D341Med (cell line): ENCODE data around the gene RANBP17.
"Not testable (repeated sequence)": the region's sequence is repeated elsewhere in the genome, so short reads cannot be mapped to it uniquely, and the experiment has no call there.

Experiments used
- DNase-seq: peaks from one replicate; pipeline ENCODE4 v3.0.0; 2012; ENCODE audit warnings: low spot score

Gene RANBP17

GRCh38 chr5:170861917-170862766, at the start of gene RANBP17:
TSS of gene RANBP17 (plus strand) at chr5:170862018.
- peak; percentile 82 for DNase-seq

GRCh38 chr5:170813231-170813630, 48.6 kb upstream of the RANBP17 start:
- no peak for DNase-seq

- no peak for DNase-seq
Measured at GRCh38 chr5:170817195-170817594, 44.6 kb upstream of the RANBP17 start.

- no peak for DNase-seq
Measured at GRCh38 chr5:170818232-170818631, 43.6 kb upstream of the RANBP17 start.

GRCh38 chr5:170819824-170820223, 42.0 kb upstream of the RANBP17 start:
- DNase-seq = no peak

- DNase-seq = no peak
Measured at GRCh38 chr5:170821257-170821800, 40.5 kb upstream of the RANBP17 start.

- no peak for DNase-seq
Measured at GRCh38 chr5:170826117-170826516, 35.7 kb upstream of the RANBP17 start.

- DNase-seq = no peak
Measured at GRCh38 chr5:170832241-170832640, 29.6 kb upstream of the RANBP17 start.

- not testable (repeated sequence) for DNase-seq
Measured at GRCh38 chr5:170833981-170834380, 27.8 kb upstream of the RANBP17 start.

- DNase-seq = no peak
Measured at GRCh38 chr5:170836226-170836625, 25.6 kb upstream of the RANBP17 start.

- no peak for DNase-seq
Measured at GRCh38 chr5:170843870-170844269, 17.9 kb upstream of the RANBP17 start.

GRCh38 chr5:170844651-170845050, 17.2 kb upstream of the RANBP17 start:
- DNase-seq = no peak

GRCh38 chr5:170846416-170846815, 15.4 kb upstream of the RANBP17 start:
- no peak for DNase-seq

GRCh38 chr5:170846846-170847245, 15.0 kb upstream of the RANBP17 start:
- no peak for DNase-seq

GRCh38 chr5:170848033-170848432, 13.8 kb upstream of the RANBP17 start:
- no peak for DNase-seq

GRCh38 chr5:170849374-170849773, 12.4 kb upstream of the RANBP17 start:
- no peak for DNase-seq

- DNase-seq = no peak
Measured at GRCh38 chr5:170854566-170854965, 7.3 kb upstream of the RANBP17 start.

- no peak for DNase-seq
Measured at GRCh38 chr5:170857066-170857465, 4.8 kb upstream of the RANBP17 start.

- DNase-seq = no peak
Measured at GRCh38 chr5:170860415-170860814, 1.4 kb upstream of the RANBP17 start.

- no peak for DNase-seq
Measured at GRCh38 chr5:170860818-170861666, 776 bp upstream of the RANBP17 start.

GRCh38 chr5:170861667-170861916, 226 bp upstream of the RANBP17 start:
- no peak for DNase-seq

- no peak for DNase-seq
Measured at GRCh38 chr5:170863646-170864045, 1.8 kb downstream of the RANBP17 start.

GRCh38 chr5:170865622-170866021, 3.8 kb downstream of the RANBP17 start:
- DNase-seq = no peak
